NCI-H748 (cell line): ENCODE data around the gene TRAPPC12.
A peak's percentile ranks its signal among the peaks of the same experiment; 100 is the strongest.
"Not testable (repeated sequence)": the region's sequence is repeated elsewhere in the genome, so short reads cannot be mapped to it uniquely, and the experiment has no call there.

Experiments
- DNase-seq: peaks from one replicate; lab custom pipeline; 2025; ENCODE audit not compliant: unreplicated experiment; lab: John Stamatoyannopoulos, UW

The TRAPPC12 gene

DNA sequence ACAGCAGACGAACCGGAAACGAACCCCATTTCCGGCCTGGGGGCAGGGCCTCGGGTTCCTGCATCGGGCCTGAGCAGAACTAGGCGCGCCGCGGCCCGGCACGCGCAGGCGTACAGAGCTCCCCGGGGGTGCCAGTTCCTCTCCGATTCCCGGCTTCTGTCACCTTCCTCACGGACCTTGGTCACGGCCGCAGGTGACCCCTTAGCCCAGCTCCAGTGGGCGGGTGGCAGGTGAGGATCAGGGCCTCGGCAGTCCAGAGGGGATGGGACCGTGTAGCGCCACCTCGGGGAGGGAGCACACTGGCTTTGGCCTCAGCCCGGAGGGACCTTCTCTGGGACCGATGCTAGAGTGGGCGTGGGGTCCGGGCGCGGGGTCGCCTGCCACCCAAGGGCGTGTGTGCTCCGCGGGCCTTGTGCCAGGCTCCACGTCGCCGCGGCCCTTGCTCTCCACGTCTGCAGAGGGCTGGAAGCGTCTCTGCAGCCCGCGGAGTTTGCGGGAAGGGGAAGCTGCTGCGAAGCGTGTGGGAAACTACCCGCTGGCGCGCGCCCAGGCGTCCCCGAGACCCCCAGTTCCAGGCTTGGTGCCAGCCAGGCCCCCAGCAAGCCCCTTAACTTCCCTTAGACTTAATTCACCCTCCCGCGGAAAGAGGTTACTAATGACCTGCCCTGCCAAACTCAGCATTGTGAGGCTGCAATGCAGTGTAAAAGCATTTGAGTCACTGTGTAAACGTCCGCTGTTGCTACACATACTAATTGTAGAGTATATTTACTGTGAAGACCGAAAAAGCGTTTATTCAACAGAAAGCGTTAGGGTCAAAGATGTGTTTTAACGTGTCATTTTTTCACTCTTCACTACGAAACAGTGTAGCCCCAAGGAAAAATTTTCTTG is at the start of gene TRAPPC12:
Gene TRAPPC12, plus strand, starts transcription at position 48 of the 888 bp plus-strand sequence. CDS start 7,930 bp downstream, outside the sequence.
- DNase-seq, result peak; percentile 96

DNA sequence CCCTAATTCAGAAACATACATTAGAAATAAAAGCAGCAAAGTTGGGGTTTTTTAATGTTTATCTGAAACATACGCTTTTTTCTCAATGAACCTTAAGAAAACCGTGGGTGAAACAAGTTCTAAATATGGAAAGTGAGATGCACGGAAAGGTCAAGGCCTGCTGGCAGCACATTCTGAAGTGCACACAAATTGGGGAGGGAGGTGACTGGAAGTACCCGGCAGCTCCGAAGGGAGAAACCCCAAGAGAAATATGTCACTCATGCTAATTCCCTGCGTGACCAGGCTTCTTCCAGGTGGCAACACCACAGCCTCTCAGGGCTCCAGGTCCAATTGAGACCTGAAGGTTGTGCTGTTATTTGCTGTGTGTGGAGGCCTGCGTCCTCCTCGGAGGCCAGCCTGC is 47.4 kb upstream of the TRAPPC12 start:
- no peak for DNase-seq

DNA sequence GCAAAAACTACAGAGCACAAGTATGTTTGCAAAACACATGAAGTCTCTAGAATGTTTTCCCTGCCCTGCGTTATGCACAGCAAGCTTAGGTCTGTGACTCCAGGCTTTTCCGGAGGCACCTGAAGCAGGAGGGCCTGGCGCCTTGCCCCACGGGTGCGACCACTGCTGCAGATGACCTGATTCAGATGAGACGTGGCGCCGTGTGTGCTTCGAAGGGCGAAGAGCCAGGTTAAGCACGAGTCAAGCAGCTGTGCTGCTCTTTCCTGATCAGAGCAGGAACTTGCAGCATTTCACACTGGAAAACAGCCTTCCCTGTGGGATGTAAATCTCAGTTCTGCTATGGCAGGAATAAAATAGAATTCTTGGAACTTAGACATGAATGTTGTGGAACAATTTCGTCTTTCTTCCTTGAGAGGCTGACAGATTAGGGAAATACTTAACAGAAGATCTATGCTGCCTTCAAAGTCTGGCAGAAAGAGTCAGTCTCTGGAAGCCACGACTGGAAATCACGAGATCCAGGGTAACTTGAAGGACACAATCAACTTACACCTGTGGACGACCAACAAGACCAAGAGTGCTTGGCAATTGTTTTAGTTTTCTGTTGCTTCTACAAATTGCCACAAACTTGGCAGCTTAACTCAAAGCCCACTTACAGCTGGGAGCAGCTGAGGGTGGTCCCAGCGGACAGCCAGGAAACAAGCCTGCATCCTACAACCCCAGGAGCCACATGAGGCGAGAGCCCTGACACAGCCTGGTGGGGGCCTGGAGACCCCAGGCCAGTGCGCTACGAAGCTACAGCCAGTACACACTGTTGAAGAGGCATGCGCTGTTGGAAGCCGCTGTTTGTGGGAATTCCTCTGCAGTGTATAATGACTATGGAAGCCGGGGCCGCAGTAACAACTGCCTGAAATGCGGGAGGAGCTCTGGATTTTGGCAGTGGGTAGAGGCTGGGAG is 44.8 kb upstream of the TRAPPC12 start:
- DNase-seq, result no peak

DNA sequence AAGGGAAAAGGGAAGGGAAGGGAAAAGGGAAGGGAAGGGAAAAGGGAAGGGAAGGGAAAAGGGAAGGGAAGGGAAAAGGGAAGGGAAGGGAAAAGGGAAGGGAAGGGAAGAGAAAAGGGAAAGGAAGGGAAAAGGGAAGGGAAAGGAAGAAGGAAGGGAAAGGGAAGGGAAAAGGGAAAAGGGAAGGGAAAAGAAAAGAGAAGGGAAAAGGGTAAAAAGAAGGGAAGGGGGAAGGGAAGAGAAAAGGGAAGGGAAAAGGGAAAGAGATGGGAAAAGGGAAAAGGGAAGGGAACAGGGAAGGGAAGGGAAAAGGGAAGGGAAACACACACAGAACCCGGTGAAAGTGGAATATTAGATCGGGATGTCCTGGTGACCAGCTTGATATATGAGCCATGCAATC is 42.6 kb upstream of the TRAPPC12 start:
- DNase-seq, result no peak

DNA sequence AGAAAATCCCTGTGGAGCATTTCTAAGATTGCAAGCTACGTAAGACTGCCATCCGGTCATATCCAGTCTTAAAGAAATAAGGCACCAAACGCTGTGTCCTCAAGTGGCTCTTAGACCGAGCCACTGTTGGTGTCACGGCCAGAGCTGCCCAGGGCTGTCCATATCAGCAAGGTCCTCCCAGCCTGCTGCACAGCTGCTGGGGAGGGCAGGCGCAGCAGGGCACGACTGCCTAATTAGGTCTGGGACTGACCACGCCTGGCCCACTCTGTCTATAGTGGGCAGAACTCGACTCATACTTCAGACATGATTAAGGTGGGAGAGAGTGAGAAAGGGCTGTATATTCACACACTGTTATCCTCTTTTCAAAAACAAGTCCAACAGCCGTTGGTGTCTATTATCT is 41.2 kb upstream of the TRAPPC12 start:
- no peak for DNase-seq

DNA sequence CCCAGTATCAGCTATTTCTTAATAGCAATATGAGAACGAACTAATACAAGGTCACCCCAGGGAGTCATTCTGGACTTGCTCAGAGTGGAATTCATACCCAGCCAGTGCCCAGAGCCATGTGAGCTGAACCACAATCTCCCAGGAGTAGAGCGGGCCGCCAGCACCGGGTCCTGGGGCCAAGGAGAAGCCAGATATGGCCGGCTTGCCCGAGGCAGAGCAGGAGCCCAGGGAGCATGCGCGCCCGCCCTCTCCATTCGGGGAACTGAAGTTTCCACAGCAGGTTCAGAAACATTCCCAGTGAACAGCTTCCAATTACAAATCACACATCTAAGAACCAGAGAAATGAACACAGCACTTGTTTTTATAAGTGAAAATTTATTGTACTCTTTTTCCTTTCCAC is 39.4 kb upstream of the TRAPPC12 start:
- no peak for DNase-seq

DNA sequence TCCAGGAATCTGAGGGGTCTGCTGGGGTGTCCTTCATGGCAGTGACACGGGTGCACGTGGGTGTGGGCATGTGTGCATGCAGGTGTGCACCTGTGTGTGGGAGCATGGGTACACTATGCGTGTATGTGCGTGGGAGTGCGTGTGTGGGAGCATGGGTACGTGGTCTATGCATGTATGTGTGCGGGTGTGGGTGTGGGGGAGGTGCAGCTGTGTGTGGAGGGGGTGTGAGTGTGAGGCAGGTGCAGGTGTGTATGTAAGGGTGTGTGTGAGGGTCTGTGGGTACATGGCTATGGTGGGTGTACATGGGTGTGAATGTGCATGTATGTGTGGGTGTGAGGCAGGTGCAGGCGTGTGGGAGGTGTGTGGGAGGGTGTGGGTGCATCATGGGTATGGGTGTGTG is 38.2 kb upstream of the TRAPPC12 start:
- no peak for DNase-seq

DNA sequence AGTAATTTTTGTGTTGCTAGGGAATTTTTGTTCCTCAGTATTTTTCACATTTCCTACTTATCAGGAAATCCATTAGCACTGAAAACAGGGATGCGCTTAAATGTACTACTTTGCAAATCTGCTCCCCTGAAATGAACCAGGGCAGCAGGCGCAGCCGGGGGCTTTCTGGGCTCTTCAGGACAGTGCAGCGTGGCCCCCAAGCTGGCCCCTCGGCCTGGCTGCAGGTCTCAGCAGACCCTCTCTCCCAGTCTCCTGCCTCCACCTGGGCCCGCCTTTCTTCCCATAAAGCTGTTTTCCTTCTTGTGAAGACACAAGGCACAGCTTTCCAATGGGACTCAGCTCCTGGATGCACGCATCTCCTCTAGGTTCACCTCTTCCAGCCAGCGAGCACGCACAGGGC is 37.2 kb upstream of the TRAPPC12 start:
- DNase-seq, result no peak

DNA sequence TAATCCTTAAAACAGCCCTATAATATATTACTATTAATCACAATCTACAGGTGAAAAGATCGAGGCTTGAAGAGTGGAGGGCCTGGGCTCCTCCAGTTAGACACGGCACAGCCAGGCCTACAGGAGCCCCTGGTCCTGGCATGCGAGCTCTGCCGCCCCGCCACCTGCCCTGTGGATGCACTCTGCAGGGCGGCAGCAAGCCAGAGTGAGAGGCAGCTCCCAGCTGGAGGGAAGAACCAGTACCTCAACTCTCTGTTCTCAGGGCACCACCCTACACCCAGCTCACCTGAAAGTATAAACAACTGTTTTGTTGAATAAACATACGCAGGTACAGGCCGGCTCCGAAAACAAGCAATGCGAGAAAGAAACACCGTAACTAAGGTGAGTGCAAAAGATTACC is 36.5 kb upstream of the TRAPPC12 start:
- DNase-seq, result no peak

DNA sequence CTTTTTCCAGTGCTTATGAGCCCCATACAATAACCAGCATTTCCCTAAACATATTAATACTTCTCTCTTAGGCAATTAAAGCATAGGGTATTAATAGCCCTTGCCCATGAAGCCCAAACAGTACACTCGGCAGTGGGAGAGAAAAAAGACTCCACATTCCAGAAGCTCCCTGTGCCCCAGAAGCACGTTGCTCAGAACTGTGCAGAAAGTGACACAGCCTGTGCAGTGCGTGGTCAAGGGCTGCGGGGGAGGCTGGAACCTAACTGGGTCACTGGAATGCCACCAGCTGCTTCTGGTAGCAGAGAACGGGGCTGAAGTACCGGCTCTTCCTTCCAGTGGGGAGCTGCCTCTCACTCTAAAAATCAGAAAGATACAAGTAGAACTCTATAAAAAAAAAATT is 34.6 kb upstream of the TRAPPC12 start:
- no peak for DNase-seq

DNA sequence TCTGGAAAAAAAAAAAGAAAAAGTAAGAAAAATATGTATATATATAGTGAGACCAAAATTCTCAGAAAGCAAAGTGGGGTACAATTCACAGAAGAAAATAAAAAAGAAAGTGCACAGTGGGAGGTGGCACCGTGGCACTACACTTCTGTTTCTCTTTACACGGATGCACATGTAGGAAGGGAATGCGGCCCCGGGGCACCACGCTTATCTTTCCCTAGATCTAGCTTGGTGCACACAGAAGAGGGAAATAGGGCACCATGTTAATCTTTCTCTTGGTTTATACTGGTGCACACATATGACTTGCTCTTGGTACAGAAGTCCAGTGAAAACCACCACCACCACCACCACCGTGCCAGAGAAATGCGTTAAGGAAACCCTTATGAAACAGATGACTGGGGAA is 33.9 kb upstream of the TRAPPC12 start:
- no peak for DNase-seq

DNA sequence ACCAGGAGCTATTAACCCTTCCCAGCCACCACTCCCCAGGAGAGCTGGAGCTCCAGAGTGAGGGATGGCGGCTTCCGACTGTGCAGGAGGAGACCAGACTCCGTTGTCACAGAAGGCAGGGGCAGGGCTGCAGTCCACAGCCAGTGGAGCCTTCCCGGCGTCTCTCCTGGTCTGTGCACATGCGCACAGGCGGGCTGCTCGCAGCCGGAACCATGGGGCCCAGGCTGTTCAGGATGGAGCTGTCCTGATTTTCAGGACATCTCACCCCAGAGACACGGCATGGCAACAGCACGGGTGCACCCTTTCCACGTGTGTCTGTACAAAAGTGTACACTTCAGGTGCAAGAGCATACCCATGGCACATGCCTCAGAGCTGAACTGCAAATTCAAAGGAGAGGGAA is 30.7 kb upstream of the TRAPPC12 start:
- DNase-seq, result no peak

DNA sequence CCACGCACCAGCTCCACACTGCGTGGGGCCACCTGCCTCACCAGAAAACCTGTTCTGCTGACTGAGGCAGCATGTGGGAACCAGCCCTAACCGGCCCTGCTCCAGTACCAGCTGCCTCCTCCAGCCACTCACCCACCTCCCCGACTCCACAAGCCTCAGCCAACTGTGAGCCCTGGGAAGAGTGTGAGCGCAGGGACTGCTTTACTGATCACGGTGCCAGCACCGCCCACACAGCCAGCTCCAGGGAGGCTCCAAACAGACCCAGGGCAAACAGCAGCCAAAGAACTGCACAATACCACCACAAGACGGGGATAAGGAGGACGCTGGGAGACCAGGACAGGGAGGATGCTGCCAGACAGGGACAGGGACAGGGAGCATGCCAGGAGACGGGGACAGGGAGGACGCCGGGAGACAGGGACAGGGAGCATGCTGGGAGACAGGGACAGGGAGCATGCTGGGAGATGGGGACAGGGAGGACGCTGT is 30.2 kb upstream of the TRAPPC12 start:
- no peak for DNase-seq

DNA sequence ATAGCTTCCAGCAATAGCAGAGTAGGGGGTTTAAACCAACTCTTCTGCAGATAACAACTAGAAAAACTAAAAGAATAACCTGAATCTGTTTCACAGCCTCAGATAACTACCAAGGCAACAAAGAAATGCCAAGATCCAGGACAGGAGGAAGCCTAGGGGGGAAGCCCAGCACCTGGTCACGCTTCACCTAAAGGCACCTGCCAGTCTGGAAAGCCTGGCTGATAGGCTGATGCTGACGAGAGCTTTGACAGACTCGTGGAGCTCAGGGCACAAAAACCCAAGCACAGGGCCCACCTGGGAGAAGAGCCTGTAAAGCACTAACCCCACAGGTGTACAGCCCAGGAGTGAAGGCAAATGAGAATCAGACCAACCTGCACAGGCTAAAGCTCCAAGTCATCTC is 24.5 kb upstream of the TRAPPC12 start:
- no peak for DNase-seq

DNA sequence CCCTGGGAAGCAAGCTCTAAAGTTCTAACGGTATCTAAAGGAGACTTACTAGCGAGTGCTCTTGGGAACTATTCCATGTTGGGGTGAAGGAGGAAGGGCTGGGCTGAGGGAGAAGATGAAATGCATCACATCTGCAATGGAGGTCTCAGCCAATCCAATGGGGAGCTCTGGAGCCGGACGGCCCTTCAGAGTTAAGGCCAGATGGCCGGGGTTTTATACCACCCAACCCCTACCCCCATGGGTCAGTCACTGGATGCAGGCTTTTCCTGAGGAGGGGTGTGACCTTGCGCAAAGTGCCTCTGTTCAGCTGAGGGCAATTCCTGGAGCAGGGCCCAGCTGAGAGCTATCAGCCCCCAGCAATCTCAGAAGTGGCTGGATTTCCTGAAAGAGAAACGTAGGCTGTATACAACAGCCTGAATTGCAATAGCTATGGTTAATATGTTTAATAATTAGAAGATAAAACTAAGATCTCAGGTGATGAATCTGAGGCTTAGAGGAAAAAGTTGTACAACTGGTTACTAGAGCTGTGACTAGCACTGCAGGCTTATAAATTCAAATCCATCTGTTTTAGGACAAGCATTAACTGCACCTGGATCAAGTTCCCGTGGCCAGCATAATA is 23.4 kb upstream of the TRAPPC12 start:
- DNase-seq, result no peak

DNA sequence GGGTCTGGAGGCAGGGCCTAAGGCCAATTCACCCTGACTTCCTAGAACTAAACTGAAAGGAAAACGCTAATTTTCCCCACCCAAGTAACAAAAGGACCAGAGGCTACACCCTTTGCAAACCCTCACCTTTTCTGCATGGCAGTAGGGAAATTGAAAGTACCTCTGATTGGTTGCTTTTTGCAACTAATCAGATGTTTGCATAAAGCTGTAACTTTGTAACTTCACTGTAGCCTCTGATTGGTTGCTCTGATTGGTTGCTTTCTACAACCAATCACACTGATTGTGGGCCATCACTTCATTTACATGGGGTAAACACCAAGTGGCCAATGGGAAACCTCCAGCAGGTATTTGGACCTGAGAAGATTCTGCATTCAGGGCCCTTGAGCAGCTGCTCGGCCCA is 22.7 kb upstream of the TRAPPC12 start:
- no peak for DNase-seq

DNA sequence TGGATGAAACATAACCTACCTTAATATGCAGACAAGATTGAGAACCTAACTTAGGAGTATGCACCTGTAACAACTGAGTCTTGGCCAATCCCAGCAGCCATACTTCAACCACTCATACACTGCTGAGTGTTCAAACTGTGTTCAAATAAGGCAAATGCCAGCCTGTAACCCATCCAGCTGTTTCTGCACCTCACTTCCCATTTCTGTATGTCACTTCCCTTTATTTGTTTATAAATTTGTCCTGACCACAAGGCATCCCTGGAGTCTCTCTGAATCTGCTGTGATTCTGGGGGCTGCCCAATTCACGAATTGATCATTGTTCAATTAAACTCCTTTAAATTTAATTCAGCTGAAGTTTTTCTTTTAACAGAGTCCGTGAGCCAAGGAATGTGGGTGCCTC is 22.0 kb upstream of the TRAPPC12 start:
- not testable (repeated sequence) for DNase-seq

DNA sequence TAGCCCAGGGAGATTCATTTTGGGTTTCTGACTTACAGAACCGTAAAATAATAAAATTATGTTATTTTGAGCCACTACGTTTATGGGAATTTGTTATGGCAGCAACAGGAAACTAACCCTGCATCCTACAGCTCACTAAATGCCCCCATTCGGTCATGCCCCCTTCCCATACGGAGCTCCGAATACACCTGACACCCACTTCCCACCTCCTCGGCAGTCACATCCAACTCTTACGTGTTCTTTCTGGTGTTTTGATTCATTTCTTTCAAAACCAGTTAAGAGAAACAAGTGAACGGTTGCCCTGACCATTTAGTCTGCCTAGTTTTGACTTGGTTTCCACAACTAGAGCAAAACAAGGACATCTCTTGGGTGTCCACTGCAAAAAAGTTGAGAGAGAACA is 21.6 kb upstream of the TRAPPC12 start:
- no peak for DNase-seq

DNA sequence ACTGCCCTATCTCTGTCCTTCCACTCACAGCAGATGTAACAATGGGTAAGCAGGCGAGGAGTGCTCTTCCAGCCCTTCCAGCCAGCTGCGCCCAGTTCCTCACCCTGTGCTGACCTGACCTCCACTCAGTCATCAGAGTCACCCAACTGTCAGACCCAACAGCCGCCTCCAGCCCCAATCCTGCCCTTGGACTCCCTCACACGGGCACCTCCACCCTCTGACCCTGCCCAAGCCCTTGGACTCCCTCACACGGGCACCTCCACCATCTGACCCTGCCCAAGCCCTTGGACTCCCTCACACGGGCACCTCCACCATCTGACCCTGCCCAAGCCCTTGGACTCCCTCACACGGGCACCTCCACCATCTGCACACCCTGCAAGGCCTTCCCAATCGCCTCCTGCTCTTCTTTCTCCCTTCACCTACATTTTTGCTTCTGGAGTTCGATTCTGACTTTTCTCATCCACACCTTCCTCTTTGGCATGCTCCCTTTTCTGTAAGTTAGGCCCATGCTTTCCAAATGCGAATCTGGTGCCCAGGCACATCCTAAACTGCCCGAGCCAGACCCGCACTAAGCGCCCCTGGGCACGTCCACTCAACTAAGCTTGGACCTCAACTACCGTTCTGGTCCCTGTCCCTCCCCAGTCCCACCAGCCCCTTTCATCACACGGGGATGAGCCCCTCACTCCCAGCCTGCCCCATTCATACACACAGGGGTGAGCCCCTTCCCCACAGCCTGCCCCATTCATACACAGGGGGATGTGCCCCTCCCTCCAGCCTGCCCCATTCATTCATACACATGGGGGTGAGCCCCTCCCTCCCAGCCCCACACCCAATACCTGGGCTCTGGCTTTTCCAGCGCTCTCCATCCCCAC is 17.7 kb upstream of the TRAPPC12 start:
- no peak for DNase-seq

DNA sequence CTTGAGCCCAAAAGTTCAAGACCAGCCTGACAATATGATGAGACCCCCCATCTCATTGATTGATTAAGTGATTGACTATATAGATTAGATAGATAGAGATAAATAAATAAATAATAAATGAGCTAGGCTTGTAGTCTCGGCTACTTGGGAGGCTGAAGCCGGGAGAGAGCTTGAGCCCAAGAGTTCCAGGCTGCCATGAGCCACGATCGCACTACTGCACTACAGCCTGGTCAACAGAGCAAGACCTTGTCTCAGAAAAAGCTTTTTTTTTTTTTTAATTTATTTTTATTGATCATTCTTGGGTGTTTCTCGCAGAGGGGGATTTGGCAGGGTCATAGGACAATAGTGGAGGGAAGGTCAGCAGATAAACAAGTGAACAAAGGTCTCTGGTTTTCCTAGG is 14.3 kb upstream of the TRAPPC12 start:
- DNase-seq, result no peak
